ENCODE measurements around the gene ARHGAP27. TPM values are rescaled to one million over a fixed set of nuclear protein-coding genes. Genes with fewer than 3 reads are reported as not detected.
A peak's percentile ranks its signal among the peaks of the same experiment; 100 is the strongest.
"Not testable (repeated sequence)": the region's sequence is repeated elsewhere in the genome, so short reads cannot be mapped to it uniquely, and the experiment has no call there.

The ARHGAP27 gene
- total and polyA plus RNA-seq, 2 of the 13 experiments (the other 11 are each of a cell fraction or from before 2014, with no cell fraction given), result 15.5 to 18.9 TPM

DNA sequence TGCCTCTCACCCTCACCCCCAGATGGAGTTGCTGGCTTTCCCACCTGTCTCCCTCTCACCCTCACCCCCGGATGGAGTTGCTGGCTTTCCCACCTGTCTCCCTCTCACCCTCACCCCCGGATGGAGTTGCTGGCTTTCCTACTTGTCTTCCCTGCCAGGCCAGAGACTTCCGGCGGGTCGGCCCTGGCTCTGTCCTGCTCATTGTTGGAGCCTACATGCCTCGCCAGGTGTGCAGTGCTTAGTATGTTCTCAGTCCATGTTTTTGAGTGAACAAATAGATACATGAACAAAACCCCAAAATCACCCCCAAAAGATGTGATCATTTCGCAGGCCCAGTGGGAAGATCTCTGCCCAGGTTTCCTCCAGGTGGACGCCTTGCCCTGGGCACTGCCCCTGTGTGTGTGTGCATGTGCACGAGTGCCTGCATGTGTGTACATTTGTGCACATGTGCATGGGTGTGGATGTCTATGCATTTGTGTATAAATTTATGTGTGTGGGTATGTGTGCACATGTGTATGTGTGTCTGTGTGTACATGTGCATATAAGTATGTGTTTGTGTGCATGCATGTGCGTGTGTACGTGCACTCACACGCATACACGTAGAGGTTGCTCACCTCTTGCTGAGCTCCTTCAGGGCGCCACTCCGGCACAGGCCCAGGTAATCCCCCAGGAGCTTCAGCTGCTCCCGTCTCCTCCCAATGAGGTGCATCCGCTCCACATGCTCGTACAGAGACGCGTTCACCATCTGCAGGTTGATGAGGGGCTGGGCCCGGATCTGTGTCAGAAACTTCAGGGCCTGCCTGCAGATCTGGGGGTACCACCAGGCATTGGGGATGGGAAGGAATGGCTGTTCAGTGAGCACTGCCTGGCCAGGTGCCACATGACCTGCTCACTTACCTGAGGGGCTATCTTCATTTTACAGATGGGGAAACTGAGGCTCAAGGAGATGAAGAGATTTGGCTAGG, 12.5 kb upstream of the ARHGAP27 start:
- H3K36me3 ChIP-seq (replicated peaks in 1 of 2; ENCODE audit: control insufficient read depth in 1 of 2, insufficient read depth in 2 of 2, low read length in 2 of 2); H3K79me2 ChIP-seq (ENCODE audit: insufficient read depth, low read length); H3K4me3 ChIP-seq (replicated peaks in 1 of 3; ENCODE audit: insufficient read depth in 1 of 3, low read depth in 2 of 3, low read length in 3 of 3); H2AFZ ChIP-seq (ENCODE audit: low read length); H3K27me3 ChIP-seq (ENCODE audit: control insufficient read depth in 1 of 2, insufficient read depth in 2 of 2, low read length in 2 of 2); POLR2A ChIA-PET; H4K20me1 ChIP-seq (ENCODE audit: insufficient read depth, low read length); H3K9ac ChIP-seq (ENCODE audit: insufficient read depth, low read depth, low read length); ATAC-seq; H3K4me1 ChIP-seq (ENCODE audit: insufficient read depth, low read length); H3K4me2 ChIP-seq (ENCODE audit: low read depth, low read length); in situ Hi-C loops (cut with HindIII; ENCODE audit: extremely low pct_ligation_motif_present, low pct_unique_long_range_greater_than_20kb); FAIRE-seq; H3K9me3 ChIP-seq (ENCODE audit: low read length); intact Hi-C loops (cut with micrococcal nuclease; ENCODE audit: unreplicated experiment); CTCF ChIA-PET (ENCODE audit: low intra/inter-chr PET ratio, low total read pairs); DNase-seq (ENCODE audit: low spot score); H3K27ac ChIP-seq (ENCODE audit: extremely low read length, insufficient read depth, low read length); BruUV-seq (replicated peaks): not testable (repeated sequence)
- TF ChIP-seq, protein P1, sequence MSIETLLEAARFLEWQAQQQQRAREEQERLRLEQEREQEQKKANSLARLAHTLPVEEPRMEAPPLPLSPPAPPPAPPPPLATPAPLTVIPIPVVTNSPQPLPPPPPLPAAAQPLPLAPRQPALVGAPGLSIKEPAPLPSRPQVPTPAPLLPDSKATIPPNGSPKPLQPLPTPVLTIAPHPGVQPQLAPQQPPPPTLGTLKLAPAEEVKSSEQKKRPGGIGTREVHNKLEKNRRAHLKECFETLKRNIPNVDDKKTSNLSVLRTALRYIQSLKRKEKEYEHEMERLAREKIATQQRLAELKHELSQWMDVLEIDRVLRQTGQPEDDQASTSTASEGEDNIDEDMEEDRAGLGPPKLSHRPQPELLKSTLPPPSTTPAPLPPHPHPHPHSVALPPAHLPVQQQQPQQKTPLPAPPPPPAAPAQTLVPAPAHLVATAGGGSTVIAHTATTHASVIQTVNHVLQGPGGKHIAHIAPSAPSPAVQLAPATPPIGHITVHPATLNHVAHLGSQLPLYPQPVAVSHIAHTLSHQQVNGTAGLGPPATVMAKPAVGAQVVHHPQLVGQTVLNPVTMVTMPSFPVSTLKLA (IDR thresholded peaks at IDR 0.05), result peak; percentile 87
- WGBS (ENCODE audit: low lambda C conversion rate), result 95% methylated on average over 21 of the region's 21 CpGs

GRCh38 chr17:45444301-45444700, 11.6 kb upstream of the ARHGAP27 start:
- BruUV-seq (replicated peaks); H3K27me3 ChIP-seq (ENCODE audit: control insufficient read depth in 1 of 2, insufficient read depth in 2 of 2, low read length in 2 of 2); H3K27ac ChIP-seq (ENCODE audit: extremely low read length, insufficient read depth, low read length); H2AFZ ChIP-seq (ENCODE audit: low read length); H3K4me2 ChIP-seq (ENCODE audit: low read depth, low read length); intact Hi-C loops (cut with micrococcal nuclease; ENCODE audit: unreplicated experiment); H4K20me1 ChIP-seq (ENCODE audit: insufficient read depth, low read length); FAIRE-seq; H3K36me3 ChIP-seq (replicated peaks in 1 of 2; ENCODE audit: control insufficient read depth in 1 of 2, insufficient read depth in 2 of 2, low read length in 2 of 2); in situ Hi-C loops (cut with HindIII; ENCODE audit: extremely low pct_ligation_motif_present, low pct_unique_long_range_greater_than_20kb); H3K9me3 ChIP-seq (ENCODE audit: low read length); CTCF ChIA-PET (ENCODE audit: low intra/inter-chr PET ratio, low total read pairs); DNase-seq (ENCODE audit: low spot score); ATAC-seq; H3K79me2 ChIP-seq (ENCODE audit: insufficient read depth, low read length); H3K9ac ChIP-seq (ENCODE audit: insufficient read depth, low read depth, low read length); H3K4me3 ChIP-seq (replicated peaks in 1 of 3; ENCODE audit: insufficient read depth in 1 of 3, low read depth in 2 of 3, low read length in 3 of 3); POLR2A ChIA-PET: not testable (repeated sequence)
- H3K4me1 ChIP-seq (ENCODE audit: insufficient read depth, low read length), result peaks cover 14% of the 10 kb centered on the region
- 92% methylated on average over 6 of the region's 10 CpGs for WGBS (ENCODE audit: low lambda C conversion rate)

DNA sequence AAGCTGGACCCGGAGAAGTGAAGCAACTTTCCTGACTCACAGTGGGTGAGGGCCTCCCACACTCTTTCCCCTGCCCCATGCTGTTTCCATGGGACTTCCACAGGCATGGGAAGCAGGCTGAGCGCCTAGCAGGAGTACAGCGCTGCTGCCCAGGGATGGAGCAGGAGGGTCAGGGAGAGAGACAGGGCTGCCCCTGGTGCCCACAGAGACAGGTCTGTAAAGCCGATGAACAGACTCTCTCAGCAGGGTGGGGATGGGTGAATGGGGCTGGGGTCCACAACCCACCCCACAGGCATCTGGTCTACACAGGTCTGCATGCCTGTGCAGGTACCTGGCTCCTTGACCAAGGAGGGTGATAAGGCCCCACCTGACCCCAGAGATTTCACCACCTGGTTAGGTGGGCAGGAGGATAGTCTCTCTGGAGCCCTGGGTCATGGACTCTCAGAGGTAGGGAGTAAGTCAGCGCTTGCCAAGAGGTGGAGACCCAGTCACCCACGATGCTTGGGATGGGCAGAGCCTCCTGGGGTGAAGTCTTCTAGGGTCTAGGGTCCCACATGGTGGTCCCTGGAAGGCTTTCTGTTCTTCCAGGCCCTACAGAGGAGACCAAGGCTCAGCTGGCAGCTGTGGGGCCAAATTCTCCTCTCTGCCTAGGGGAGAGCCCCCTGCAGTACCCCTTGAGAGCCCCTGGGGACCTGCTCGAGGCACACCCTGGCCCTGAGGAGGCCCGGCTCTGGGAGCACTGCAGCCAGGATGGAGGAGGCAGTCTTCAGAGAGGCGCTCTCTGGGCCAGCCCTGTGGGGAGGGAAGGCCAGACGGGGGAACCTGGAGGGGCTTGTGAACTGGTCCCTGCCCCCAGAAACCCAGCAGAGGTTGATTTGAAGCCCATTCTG, 10.9 kb upstream of the ARHGAP27 start:
- H4K20me1 ChIP-seq (ENCODE audit: insufficient read depth, low read length); H3K27ac ChIP-seq (ENCODE audit: extremely low read length, insufficient read depth, low read length); H3K79me2 ChIP-seq (ENCODE audit: insufficient read depth, low read length); DNase-seq (ENCODE audit: low spot score); CTCF ChIA-PET (ENCODE audit: low intra/inter-chr PET ratio, low total read pairs); H3K9me3 ChIP-seq (ENCODE audit: low read length); BruUV-seq (replicated peaks); in situ Hi-C loops (cut with HindIII; ENCODE audit: extremely low pct_ligation_motif_present, low pct_unique_long_range_greater_than_20kb); H3K4me3 ChIP-seq (replicated peaks in 1 of 3; ENCODE audit: insufficient read depth in 1 of 3, low read depth in 2 of 3, low read length in 3 of 3); H3K36me3 ChIP-seq (replicated peaks in 1 of 2; ENCODE audit: control insufficient read depth in 1 of 2, insufficient read depth in 2 of 2, low read length in 2 of 2); POLR2A ChIA-PET; H3K27me3 ChIP-seq (ENCODE audit: control insufficient read depth in 1 of 2, insufficient read depth in 2 of 2, low read length in 2 of 2); H2AFZ ChIP-seq (ENCODE audit: low read length); FAIRE-seq; H3K4me2 ChIP-seq (ENCODE audit: low read depth, low read length); intact Hi-C loops (cut with micrococcal nuclease; ENCODE audit: unreplicated experiment); H3K9ac ChIP-seq (ENCODE audit: insufficient read depth, low read depth, low read length): not testable (repeated sequence)
- peaks cover 14% of the 10 kb centered on the region for H3K4me1 ChIP-seq (ENCODE audit: insufficient read depth, low read length)
- 91% methylated on average over 6 of the region's 10 CpGs for WGBS (ENCODE audit: low lambda C conversion rate)
- ATAC-seq, result peak; percentile 20; the same call in 2 of the 3 replicates

Data from HepG2 (cell line).